GM13977 (cell line): ENCODE measurements around the gene CDH24.
"Not testable (repeated sequence)": the region's sequence is repeated elsewhere in the genome, so short reads cannot be mapped to it uniquely, and the experiment has no call there.

Experiments used
- DNase-seq: peaks from one replicate; pipeline ENCODE4 v3.0.0; 2012; ENCODE audit warnings: low spot score
- in situ Hi-C: fragments of 300-500 bp; cut with MboI; formaldehyde crosslinking; loops from one replicate; pipeline ENCODE4 v1.12.0; 2022; ENCODE audit warnings: low sequenced_read_pairs, low pct_unique_long_range_greater_than_20kb, mixed read lengths, inconsistent platforms; ENCODE audit not compliant: unreplicated experiment
- TF ChIP-seq, protein P1 (sequence below): IDR thresholded peaks from 2 replicates; pipeline ENCODE4 v1.5.1; 2012; ENCODE audit warnings: mild to moderate bottlenecking, control low read depth; ENCODE audit not compliant: insufficient read depth; ENCODE audit errors: extremely low read depth, missing control alignments

The CDH24 gene

DNA sequence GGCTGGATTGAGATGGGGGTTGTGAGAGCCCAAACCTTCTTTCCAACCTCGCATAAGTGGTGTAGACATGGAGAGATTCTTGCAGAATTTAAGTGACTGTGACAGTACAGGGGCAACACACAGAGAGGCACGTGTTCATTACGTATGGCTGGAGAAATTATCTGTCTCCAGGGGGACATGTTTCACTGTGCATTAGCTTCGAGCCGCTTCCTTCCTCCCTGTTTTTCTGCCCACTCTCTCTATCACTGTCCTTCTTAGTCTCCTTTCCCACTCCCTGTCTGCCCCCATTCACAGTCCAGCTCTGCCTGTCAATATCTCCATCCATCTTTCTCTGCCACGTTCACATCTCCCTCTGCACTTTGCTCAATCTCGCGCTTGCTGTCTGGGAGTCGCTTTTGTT is 35.9 kb downstream of the CDH24 start:
- in situ Hi-C loops, result no loop called here
- TF ChIP-seq, protein P1, sequence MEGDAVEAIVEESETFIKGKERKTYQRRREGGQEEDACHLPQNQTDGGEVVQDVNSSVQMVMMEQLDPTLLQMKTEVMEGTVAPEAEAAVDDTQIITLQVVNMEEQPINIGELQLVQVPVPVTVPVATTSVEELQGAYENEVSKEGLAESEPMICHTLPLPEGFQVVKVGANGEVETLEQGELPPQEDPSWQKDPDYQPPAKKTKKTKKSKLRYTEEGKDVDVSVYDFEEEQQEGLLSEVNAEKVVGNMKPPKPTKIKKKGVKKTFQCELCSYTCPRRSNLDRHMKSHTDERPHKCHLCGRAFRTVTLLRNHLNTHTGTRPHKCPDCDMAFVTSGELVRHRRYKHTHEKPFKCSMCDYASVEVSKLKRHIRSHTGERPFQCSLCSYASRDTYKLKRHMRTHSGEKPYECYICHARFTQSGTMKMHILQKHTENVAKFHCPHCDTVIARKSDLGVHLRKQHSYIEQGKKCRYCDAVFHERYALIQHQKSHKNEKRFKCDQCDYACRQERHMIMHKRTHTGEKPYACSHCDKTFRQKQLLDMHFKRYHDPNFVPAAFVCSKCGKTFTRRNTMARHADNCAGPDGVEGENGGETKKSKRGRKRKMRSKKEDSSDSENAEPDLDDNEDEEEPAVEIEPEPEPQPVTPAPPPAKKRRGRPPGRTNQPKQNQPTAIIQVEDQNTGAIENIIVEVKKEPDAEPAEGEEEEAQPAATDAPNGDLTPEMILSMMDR, result no peak
- DNase-seq, result no peak

DNA sequence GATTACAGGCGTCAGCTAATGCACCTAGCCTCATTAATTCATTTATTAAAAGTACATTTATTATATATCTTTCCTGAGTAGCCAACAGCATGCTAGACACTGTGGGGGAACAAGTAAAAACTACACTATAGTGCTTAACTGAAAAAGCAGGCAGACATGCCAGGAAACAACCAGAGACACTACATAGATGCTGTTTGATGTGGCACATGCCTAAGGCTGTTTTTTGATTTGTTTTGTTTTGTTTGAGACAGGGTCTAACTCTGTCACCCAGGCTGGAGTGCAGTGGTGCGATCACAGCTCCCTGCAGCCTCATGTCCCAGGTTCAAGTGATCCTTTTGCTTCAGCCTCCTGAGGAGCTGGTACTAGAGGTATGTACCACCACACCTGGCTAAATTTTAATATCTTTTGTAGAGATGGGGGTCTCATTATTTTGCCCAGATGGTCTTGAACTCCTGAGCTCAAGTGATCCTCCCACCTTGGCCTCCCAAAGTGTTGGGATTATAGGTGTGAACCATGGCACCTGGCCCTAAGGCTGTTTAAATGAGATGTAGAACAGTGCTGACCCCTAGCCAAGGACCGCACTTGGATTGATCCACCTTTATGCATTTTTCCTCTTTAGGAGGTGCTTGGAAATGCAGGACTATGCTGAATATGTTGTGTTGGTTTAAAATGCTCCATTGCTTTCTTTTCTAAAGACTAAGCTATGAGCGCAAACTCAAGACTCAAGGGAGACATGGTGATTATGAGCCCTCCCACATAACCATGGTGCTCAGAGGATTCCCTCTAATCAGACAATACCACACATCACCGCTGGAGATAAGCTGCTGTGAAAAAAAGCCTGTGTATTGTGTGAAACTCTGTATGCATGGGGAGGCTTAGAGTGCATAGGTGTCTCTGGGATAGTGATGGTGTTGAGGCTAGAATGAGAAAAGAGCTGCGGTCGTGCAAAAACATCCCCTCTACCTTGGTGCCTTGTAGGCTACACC is 36.9 kb downstream of the CDH24 start:
- TF ChIP-seq, protein P1, result no peak
- in situ Hi-C loops, result no loop called here
- no peak for DNase-seq

DNA sequence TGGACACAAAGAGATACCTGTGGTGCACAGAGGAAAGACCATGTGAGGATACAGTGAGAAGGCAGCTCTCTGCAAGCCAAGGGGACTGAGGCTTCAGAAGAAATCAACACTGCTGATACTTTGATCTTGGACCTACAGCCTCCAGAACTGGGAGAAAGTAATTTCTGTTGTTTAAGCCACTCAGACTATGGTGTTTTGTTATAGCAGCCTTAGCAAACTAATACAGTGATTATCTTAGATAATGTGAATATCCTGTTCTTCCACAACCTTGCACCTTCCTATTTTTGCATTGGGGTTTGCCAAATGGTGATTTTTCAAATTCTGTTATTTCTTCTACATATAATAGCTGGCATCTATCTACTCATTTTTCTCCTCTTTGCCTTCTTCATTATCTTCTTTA is 39.2 kb downstream of the CDH24 start:
- DNase-seq, result no peak
- in situ Hi-C loops, result no loop called here
- TF ChIP-seq, protein P1, result no peak

DNA sequence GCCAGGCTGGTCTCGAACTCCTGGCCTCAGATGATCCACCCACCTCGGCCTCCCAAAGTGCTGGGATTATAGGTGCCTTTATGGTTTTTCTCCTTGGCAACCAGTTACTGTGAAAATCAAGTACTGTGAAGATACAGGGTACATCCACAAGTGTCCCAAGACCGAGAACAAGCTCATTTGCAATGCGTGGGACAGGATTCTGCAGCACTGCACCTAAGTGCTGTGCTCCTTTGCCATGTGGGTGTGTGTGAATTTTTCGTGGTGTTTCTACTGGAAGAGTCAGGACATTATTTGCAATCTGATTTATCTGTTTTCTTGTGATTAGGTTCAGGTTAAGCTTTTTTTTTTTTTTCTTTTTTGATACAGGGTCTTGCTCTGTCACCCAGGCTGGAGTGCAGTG is 40.2 kb downstream of the CDH24 start:
- in situ Hi-C loops, result no loop called here
- TF ChIP-seq, protein P1, result no peak

DNA sequence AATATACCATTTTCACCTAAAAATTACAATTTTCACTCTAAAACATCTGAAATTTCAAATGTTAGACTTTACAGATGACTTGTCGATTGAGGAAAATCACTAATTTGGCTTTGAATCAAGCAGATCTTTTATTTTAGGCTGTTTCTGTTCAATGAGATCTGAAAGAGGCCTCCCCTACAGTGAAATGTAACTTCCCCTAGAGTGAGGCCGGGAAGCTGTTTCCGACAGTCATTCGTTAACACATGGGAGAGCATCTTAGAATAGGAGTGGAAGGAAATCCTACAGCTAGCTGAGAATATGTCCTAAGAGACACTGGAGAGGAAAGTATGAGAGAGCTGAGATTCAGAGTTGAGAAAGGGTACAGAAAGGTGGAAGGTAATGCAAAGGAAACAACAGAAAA is 41.7 kb downstream of the CDH24 start:
- no peak for DNase-seq
- TF ChIP-seq, protein P1, result no peak
- in situ Hi-C loops, result no loop called here

More for the DNA sequence above, 40.2 kb downstream of the CDH24 start:
- no peak for DNase-seq

DNA sequence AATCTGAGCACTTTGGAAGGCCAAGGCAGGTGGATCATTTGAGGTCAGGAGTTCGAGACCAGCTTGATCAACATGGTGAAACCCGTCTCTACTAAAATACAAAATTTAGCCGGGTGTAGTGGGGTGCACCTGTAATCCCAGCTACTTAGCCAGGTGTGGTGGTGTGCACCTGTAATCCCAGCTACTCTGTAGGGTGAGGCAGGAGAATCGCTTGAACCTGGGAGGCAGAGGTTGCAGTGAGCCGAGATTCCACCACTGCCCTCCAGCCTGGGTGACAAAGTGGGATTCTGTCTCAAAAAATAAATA is 43.6 kb downstream of the CDH24 start:
- in situ Hi-C loops, DNase-seq: not testable (repeated sequence)

DNA sequence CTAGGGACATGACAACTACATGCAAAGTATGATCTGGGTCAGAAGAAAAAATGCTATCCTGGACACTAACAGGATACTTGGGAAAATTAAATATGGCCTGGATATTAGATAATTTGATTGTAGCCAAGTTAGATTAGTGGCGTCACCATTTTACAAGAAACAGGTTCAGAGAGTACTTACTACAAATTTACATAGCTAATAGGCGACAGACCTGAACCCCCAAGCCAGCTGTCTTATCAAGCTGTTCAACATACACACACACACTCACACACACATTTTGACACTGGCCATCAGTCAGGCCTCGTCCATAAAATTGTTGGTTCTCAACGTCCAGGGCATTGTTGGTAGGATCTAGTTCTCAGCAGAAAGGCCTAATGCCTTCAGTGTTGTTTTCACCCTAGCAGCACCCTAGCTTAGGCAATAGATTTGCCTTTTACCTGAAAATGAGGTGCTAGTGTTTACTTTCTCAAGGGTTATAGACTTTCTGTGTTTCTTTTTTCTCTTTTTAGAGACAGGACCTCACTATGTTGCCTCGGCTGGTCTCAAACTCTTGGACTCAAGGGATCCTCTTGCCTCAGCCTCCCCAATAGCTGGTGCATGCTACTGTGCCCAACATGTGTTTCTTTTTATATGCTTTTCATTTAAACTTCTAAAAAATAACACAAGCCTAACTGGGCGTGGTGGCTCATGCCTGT is 44.1 kb downstream of the CDH24 start:
- DNase-seq, result no peak
- TF ChIP-seq, protein P1, result no peak
- in situ Hi-C loops, result no loop called here
